Gastroesophageal sphincter (tissue), 4 donors: Measurements from ENCODE around the gene PCBD1. TPM values are rescaled to one million over a fixed set of nuclear protein-coding genes. Genes with fewer than 3 reads are reported as not detected.

Experiments used
- ATAC-seq: fragments of 150-250 bp; one replicate; pipeline ENCODE4 v1.9.1; 2016; ENCODE audit warnings: mild to moderate bottlenecking, moderate library complexity
- H3K27ac ChIP-seq, 4 donors: fragments of 200-600 bp; sonication (generic) in 3 of 4; 1 replicate in 3 of 4; 2 replicates in 1 of 4; pipeline ENCODE4 v1.5.1; 2016 to 2019
- H3K27me3 ChIP-seq: fragments of 200-600 bp; sonication (generic); one replicate; pipeline ENCODE4 v1.5.1; 2019
- H3K36me3 ChIP-seq, 2 donors: fragments of 200-600 bp; sonication (generic); one replicate each; pipeline ENCODE4 v1.5.1; 2019; ENCODE audit warnings: control low read depth in 1 of 2
- H3K4me1 ChIP-seq, 3 donors: fragments of 200-600 bp; sonication (generic); 1 replicate in 2 of 3; 2 replicates in 1 of 3; pipeline ENCODE4 v1.5.1; 2016 to 2019; ENCODE audit warnings: control low read depth in 2 of 3
- H3K4me3 ChIP-seq, 2 donors: fragments of 200-600 bp; sonication (generic); one replicate each; pipeline ENCODE4 v1.5.1; 2019; ENCODE audit warnings: mild to moderate bottlenecking in 1 of 2, moderate library complexity in 1 of 2
- H3K9me3 ChIP-seq, 3 donors: fragments of 200-600 bp; sonication (generic); one replicate each; pipeline ENCODE4 v1.5.1; 2017 to 2019; ENCODE audit warnings: control low read depth in 2 of 3
- EP300 ChIP-seq: sonication (generic); formaldehyde crosslinking; IDR thresholded peaks from one replicate; pipeline ENCODE4 v1.6.1; 2017; ENCODE audit warnings: antibody characterized with exemption, mild to moderate bottlenecking
- POLR2A ChIP-seq, 2 donors: fragments of 450-650 bp; IDR thresholded peaks; one replicate each; pipeline ENCODE4 v1.6.1; 2017; ENCODE audit warnings: antibody characterized with exemption in 2 of 2, mild to moderate bottlenecking in 2 of 2, moderate library complexity in 1 of 2
- POLR2AphosphoS5 ChIP-seq: sonication (generic); formaldehyde crosslinking; IDR thresholded peaks from one replicate; pipeline ENCODE4 v1.6.1; 2017; ENCODE audit warnings: antibody characterized with exemption
- WGBS, 2 donors: methylation state at CpG; one replicate each; pipeline ENCODE4 v1.1.5; 2018; ENCODE audit warnings: low coverage in 1 of 2; 5-methylcytosine and 5-hydroxymethylcytosine counted together
- total RNA-seq, 4 donors: library from RNA; depleted of rRNA; stranded (reverse); fragments of >200 nt; gene quantifications; one replicate each; pipeline ENCODE4 v1.1.0, GENCODE V29; 2016
- TF ChIP-seq, protein P1 (sequence below), 4 experiments: fragments of 200-600 bp in 2 of 4; fragments of 450-650 bp in 2 of 4; sonication (generic) in 1 of 4; IDR thresholded peaks; one replicate each; pipeline ENCODE4 v1.5.1; 2017 to 2019; ENCODE audit warnings: antibody characterized with exemption in 4 of 4, mild to moderate bottlenecking in 2 of 4, moderate library complexity in 2 of 4

PCBD1 gene
- total RNA-seq, 4 donors from 2014 or later, result 63.4 to 102 (median 74.0) TPM

DNA sequence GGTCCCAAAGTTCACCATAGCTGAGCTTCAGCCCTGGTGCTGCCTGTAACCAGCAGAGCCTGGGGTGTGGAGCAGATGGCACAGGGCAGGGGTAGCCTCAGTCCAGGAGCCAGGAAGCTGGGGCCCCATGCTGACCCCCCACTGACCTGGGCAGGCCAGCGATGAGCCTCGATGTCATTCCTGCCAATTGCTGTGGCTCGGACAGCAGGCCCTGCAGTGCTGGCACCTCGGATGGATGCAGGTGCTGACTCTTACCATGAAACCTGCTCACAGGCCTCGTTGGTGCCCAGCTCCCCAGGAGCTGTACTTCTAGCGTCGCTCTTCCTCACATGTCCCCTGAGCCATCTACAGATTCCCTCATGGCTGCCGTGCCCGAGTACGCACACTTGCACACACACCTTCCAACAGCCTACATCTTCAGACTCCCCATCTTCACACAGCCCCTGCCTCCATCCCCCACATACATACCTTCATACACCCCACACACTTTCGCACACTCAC lies 46.8 kb upstream of the PCBD1 start:
- Histone ChIP-seq H3K27me3 (peaks cover 8% of the 10 kb centered on the region), H3K9me3 (no peaks in the 10 kb centered on the region), H3K27ac (no peak overlapping the region), H3K4me1 (no peaks in the 10 kb centered on the region), H3K36me3 (no peaks in the 10 kb centered on the region), H3K4me3 (no peak overlapping the region)
- ATAC-seq, result no peak
- WGBS, 2 donors, result 90% methylated on average over 11 of the region's 11 CpGs; no CpG with 5 or more reads in 1 of the 2 donors
- TF ChIP-seq EP300 (no peak), POLR2AphosphoS5 (no peak), POLR2A (IDR thresholded peaks at IDR 0.05) (no peak)
- TF ChIP-seq, protein P1, sequence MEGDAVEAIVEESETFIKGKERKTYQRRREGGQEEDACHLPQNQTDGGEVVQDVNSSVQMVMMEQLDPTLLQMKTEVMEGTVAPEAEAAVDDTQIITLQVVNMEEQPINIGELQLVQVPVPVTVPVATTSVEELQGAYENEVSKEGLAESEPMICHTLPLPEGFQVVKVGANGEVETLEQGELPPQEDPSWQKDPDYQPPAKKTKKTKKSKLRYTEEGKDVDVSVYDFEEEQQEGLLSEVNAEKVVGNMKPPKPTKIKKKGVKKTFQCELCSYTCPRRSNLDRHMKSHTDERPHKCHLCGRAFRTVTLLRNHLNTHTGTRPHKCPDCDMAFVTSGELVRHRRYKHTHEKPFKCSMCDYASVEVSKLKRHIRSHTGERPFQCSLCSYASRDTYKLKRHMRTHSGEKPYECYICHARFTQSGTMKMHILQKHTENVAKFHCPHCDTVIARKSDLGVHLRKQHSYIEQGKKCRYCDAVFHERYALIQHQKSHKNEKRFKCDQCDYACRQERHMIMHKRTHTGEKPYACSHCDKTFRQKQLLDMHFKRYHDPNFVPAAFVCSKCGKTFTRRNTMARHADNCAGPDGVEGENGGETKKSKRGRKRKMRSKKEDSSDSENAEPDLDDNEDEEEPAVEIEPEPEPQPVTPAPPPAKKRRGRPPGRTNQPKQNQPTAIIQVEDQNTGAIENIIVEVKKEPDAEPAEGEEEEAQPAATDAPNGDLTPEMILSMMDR (IDR thresholded peaks at IDR 0.05), result no peak

DNA sequence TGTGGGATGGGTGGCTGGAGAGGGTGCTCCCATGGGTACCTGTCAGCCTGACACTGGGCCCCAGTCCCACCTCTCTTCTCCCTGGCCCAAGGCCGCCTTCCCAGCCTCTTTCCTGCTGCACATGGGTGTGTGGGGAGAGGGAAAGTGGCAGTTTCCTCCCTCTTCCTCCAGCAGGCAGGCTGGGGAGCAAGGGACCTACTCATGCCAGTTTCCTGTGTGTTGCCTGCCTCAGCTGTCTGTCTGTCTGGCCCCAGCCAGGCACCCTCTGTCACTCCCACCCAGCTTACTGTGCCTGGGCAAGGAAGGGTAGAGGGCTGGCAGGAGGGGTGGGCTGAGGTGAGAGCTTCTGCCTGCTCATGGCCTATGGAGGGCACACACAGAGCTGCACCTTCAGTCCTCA lies 46.3 kb upstream of the PCBD1 start:
- H3K4me3 ChIP-seq, result no peak overlapping the region
- WGBS, 2 donors, result 100% methylated on average over 1 of the region's 1 CpG; no CpG with 5 or more reads in 1 of the 2 donors
- H3K27ac ChIP-seq, result no peak overlapping the region
- H3K9me3 ChIP-seq, result no peaks in the 10 kb centered on the region
- no peak for ATAC-seq
- TF ChIP-seq POLR2AphosphoS5 (no peak), EP300 (no peak), POLR2A (IDR thresholded peaks at IDR 0.05) (no peak)
- TF ChIP-seq, protein P1 (IDR thresholded peaks at IDR 0.05), result no peak
- H3K36me3 ChIP-seq, result no peaks in the 10 kb centered on the region
- H3K4me1 ChIP-seq, result no peaks in the 10 kb centered on the region
- peaks cover 8% of the 10 kb centered on the region for H3K27me3 ChIP-seq

DNA sequence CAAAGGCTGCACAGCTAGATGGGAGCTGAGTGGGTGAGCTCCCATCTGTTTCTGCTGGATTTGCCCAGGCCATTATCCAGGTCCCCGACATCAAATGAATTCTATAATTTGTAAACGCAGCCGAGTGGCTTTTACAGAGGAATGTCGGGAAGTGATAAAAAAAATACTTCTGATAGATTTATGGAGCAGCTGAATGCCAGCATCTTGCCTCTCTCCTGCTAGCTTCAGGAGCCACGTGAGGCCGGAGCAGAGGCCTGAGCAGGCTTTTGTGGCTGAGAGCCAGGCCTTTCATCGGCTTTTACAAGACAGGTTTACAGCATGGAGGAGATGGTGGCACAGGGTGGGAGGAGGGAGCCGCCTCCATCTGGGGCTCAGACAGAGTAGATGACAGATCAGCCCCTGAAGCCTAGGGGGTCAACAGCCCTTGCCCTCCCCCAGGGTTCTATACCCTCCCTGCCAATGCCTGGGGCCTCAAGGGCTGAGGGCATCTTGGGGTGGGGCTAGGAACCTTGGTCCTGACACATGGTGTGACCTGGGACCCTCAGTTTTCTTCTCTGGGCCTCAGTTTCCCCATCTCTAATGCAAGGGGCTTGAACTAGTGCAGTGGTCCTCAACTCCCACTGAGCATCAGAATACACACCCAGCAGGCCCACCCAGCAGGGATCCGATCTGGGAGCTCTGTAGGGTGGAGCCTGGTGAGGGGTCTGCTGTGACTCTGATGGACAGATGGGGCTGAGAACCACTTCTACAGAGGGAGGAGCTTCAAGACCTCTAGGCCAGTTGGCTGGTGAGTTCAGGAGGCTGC lies 44.2 kb upstream of the PCBD1 start:
- no peaks in the 10 kb centered on the region for H3K9me3 ChIP-seq
- no peak for TF ChIP-seq POLR2A (IDR thresholded peaks at IDR 0.05)
- TF ChIP-seq, protein P1 (IDR thresholded peaks at IDR 0.05), result no peak
- no peak for TF ChIP-seq POLR2AphosphoS5
- no peak for TF ChIP-seq EP300
- no peaks in the 10 kb centered on the region for H3K4me1 ChIP-seq
- ATAC-seq, result no peak
- no peaks in the 10 kb centered on the region for H3K36me3 ChIP-seq
- WGBS, 2 donors, result 28 to 51% methylated on average over 6 to 7 of the region's 9 CpGs
- H3K4me3 ChIP-seq, result no peak overlapping the region
- H3K27me3 ChIP-seq, result peaks cover 8% of the 10 kb centered on the region
- no peak overlapping the region for H3K27ac ChIP-seq

DNA sequence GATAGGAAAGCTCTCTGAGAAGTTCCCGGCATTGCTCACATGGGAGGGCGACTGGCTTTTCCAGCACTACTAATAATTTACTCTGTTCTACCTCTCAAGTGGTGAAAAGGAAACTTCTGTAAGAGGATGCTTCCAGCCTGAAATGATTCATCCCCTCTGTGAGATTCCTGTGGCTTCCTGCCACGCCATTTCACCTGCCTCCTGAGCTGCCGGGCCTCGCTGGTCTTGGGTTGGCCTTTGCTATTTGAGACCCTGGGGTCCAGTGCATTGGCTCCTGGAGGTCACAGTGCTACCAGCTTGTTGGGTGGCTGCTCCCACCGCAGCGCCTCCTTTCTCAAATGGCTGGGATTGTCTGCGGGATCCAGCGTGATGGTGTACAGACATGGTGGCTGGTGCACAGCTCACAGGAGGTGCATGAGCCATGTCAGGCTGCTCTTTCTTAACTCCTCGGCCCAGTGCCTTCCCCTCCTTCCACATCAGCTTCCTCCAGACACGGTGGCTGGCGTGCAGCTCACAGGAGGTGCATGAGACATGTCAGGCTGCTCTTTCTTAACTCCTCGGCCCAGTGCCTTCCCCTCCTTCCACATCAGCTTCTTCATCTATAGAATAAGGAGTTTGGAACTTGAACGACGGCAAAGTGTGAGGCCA lies 42.9 kb upstream of the PCBD1 start:
- TF ChIP-seq POLR2A (IDR thresholded peaks at IDR 0.05) (no peak), EP300 (no peak), POLR2AphosphoS5 (no peak)
- TF ChIP-seq, protein P1 (IDR thresholded peaks at IDR 0.05), result no peak
- no peak for ATAC-seq
- Histone ChIP-seq H3K27me3 (peaks cover 8% of the 10 kb centered on the region), H3K36me3 (no peaks in the 10 kb centered on the region), H3K4me1 (no peaks in the 10 kb centered on the region), H3K9me3 (no peaks in the 10 kb centered on the region), H3K4me3 (no peak overlapping the region), H3K27ac (no peak overlapping the region)
- WGBS, 2 donors, result 63 to 93% methylated on average over 6 of the region's 15 CpGs
